SK-N-SH treated with all-trans-retinoic acid at 6 μM for 48 hours (cell line): ENCODE measurements around the gene LENEP.

Source experiments
- ATAC-seq: fragments of 200-7000 bp; cut with Tn5 transposase; 3 replicates; pipeline ENCODE4 v1.9.1; 2020; ENCODE audit warnings: mild to moderate bottlenecking, moderate library complexity
- ARNTL ChIP-seq: fragments of 450-650 bp; formaldehyde crosslinking; IDR thresholded peaks from 2 replicates; pipeline ENCODE4 v1.5.0; 2020; ENCODE audit warnings: low read depth, mild to moderate bottlenecking, moderate library complexity, borderline replicate concordance
- CREB5 ChIP-seq: fragments of 250-450 bp; sonication (Bioruptor Pico); IDR thresholded peaks from 2 replicates; pipeline ENCODE4 v1.5.1; 2020; ENCODE audit warnings: low read depth, mild to moderate bottlenecking, moderate library complexity
- CSDC2 ChIP-seq: fragments of 250-450 bp; sonication (Bioruptor Pico); IDR thresholded peaks from 2 replicates; pipeline ENCODE4 v1.5.0; 2020; ENCODE audit warnings: mild to moderate bottlenecking, moderate library complexity
- ESRRG ChIP-seq: fragments of 250-450 bp; sonication (Bioruptor Pico); IDR thresholded peaks from 2 replicates; pipeline ENCODE4 v1.6.1; 2021; ENCODE audit warnings: mild to moderate bottlenecking
- GLIS3 ChIP-seq: fragments of 250-450 bp; sonication (Bioruptor Pico); IDR thresholded peaks from 2 replicates; pipeline ENCODE4 v1.5.0; 2020; ENCODE audit warnings: mild to moderate bottlenecking, moderate library complexity
- OSR1 ChIP-seq: fragments of 250-450 bp; sonication (Bioruptor Pico); IDR thresholded peaks from 2 replicates; pipeline ENCODE4 v1.8.0; 2022; ENCODE audit warnings: moderate library complexity, mild to moderate bottlenecking, inconsistent platforms
- PATZ1 ChIP-seq: fragments of 250-450 bp; sonication (Bioruptor Pico); IDR thresholded peaks from 2 replicates; pipeline ENCODE4 v1.8.0; 2020; ENCODE audit warnings: mild to moderate bottlenecking, moderate library complexity, borderline replicate concordance
- POU6F1 ChIP-seq: fragments of 250-450 bp; sonication (Bioruptor Pico); IDR thresholded peaks from 2 replicates; pipeline ENCODE4 v1.8.0; 2021; ENCODE audit warnings: low read depth, mild to moderate bottlenecking, moderate library complexity, borderline replicate concordance
- PPARA ChIP-seq: fragments of 250-450 bp; sonication (Bioruptor Pico); IDR thresholded peaks from 2 replicates; pipeline ENCODE4 v1.5.0; 2020; ENCODE audit warnings: mild to moderate bottlenecking, borderline replicate concordance
- RARB ChIP-seq: fragments of 250-450 bp; sonication (Bioruptor Pico); IDR thresholded peaks from 2 replicates; pipeline ENCODE4 v1.8.0; 2021; ENCODE audit warnings: mild to moderate bottlenecking, moderate library complexity
- TCF4 ChIP-seq: fragments of 250-450 bp; sonication (Bioruptor Pico); IDR thresholded peaks from 2 replicates; pipeline ENCODE4 v1.8.0; 2021; ENCODE audit warnings: mild to moderate bottlenecking, moderate library complexity, borderline replicate concordance
- TSHZ2 ChIP-seq: fragments of 250-450 bp; sonication (Bioruptor Pico); IDR thresholded peaks from 2 replicates; pipeline ENCODE4 v1.5.0; 2020; ENCODE audit warnings: mild to moderate bottlenecking, moderate library complexity
- ZC3H10 ChIP-seq: fragments of 250-450 bp; sonication (Bioruptor Pico); IDR thresholded peaks from 2 replicates; pipeline ENCODE4 v1.5.1; 2021; ENCODE audit warnings: mild to moderate bottlenecking, moderate library complexity
- ZFP3 ChIP-seq: fragments of 250-450 bp; sonication (Bioruptor Pico); IDR thresholded peaks from 2 replicates; pipeline ENCODE4 v1.5.0; 2020; ENCODE audit warnings: mild to moderate bottlenecking, moderate library complexity
- ZNF565 ChIP-seq: fragments of 450-650 bp; formaldehyde crosslinking; conservative IDR thresholded peaks from 2 replicates; pipeline ENCODE4 v1.5.0; 2020; ENCODE audit warnings: low read depth, mild to moderate bottlenecking, moderate library complexity
- ZNF70 ChIP-seq: fragments of 450-650 bp; formaldehyde crosslinking; IDR thresholded peaks from 2 replicates; pipeline ENCODE4 v1.5.0; 2020; ENCODE audit warnings: mild to moderate bottlenecking, moderate library complexity
- ZNF8 ChIP-seq: fragments of 450-650 bp; formaldehyde crosslinking; IDR thresholded peaks from 2 replicates; pipeline ENCODE4 v1.5.0; 2020; ENCODE audit warnings: mild to moderate bottlenecking, moderate library complexity

LENEP gene

GRCh38 chr1:154961207-154962155, 31.9 kb upstream of the LENEP start, which contains the start of gene PYGO2:
PYGO2 (minus strand) TSS chr1:154961782; CDS start chr1:154961576, 206 bp downstream.
- peak; percentile 88 for ATAC-seq
- TF ChIP-seq ESRRG (CRISPR knock-in tag), result no peak
- TF ChIP-seq GLIS3 (CRISPR knock-in tag), result peak; percentile 14
- 0 out of 2 replicates have a peak, but pooled peaks have one; percentile 7 for TF ChIP-seq POU6F1 (CRISPR knock-in tag)
- 0 out of 2 replicates have a peak, but pooled peaks have one; percentile 20 for TF ChIP-seq OSR1
- TF ChIP-seq ZNF8 (CRISPR knock-in tag), result no peak
- TF ChIP-seq ZC3H10 (CRISPR knock-in tag), result peak; percentile 76
- 0 out of 2 replicates have a peak, but pooled peaks have one; percentile 25 for TF ChIP-seq ZNF70 (CRISPR knock-in tag)
- no peak for TF ChIP-seq TSHZ2
- peak; percentile 87; the same call in 1 of the 2 replicates for TF ChIP-seq PATZ1 (CRISPR knock-in tag)

GRCh38 chr1:154962156-154962749, 31.1 kb upstream of the LENEP start:
- TF ChIP-seq POU6F1 (CRISPR knock-in tag) (no peak), RARB (CRISPR knock-in tag) (no peak), ZFP3 (CRISPR knock-in tag) (no peak), PATZ1 (CRISPR knock-in tag) (no peak), ZNF8 (CRISPR knock-in tag) (no peak), PPARA (CRISPR knock-in tag) (no peak), CSDC2 (no peak), TSHZ2 (no peak), TCF4 (CRISPR knock-in tag) (no peak), ESRRG (CRISPR knock-in tag) (no peak), ZNF565 (CRISPR knock-in tag) (no peak), ARNTL (CRISPR knock-in tag) (no peak), CREB5 (CRISPR knock-in tag) (no peak), GLIS3 (CRISPR knock-in tag) (no peak)
- peak; percentile 4 for ATAC-seq
